B cell (primary cell): ENCODE data around the gene MAL.

Experiments used
- CTCF ChIP-seq: fragments of 200-600 bp; IDR thresholded peaks from one replicate; pipeline ENCODE4 v1.8.0; 2022; ENCODE audit warnings: antibody characterized with exemption, mild to moderate bottlenecking
- EZH2 ChIP-seq: IDR thresholded peaks from 2 replicates; pipeline ENCODE4 v1.6.1; 2012; ENCODE audit warnings: borderline replicate concordance, low read depth, mild to moderate bottlenecking, moderate library complexity, low read length; ENCODE audit not compliant: insufficient read depth, poor library complexity, severe bottlenecking

GRCh38 chr2:94995553-94996304, 29.8 kb upstream of the MAL start:
- no peak for TF ChIP-seq CTCF
- TF ChIP-seq EZH2, result no peak
